Activated CD4-positive, alpha-beta memory T cell treated with anti-CD3 and anti-CD28 coated beads, Interleukin-2, amount 10 ng/mL, durations not matched to agents 7 days and 5 days (primary cell): ENCODE results near the gene CNNM3. TPM values are rescaled to one million over a fixed set of nuclear protein-coding genes. Genes with fewer than 3 reads are reported as not detected.

Experiments
- CTCF ChIA-PET: fragments of 350-600 bp; sonication (Branson Sonifier 250); formaldehyde crosslinking; loops from one replicate; lab custom pipeline; 2021; ENCODE audit warnings: antibody characterized with exemption, inconsistent platforms; lab: Charles Lee
- POLR2A ChIA-PET: fragments of 350-600 bp; sonication (Branson Sonifier 250); formaldehyde crosslinking; loops from one replicate; lab custom pipeline; 2021; ENCODE audit warnings: antibody characterized with exemption; lab: Charles Lee
- DNase-seq: peaks from one replicate; pipeline ENCODE4 v3.0.0-alpha.2; 2020
- H3K27ac Mint-ChIP-seq: one replicate; pipeline ENCODE4 v1.8.0; 2021; ENCODE audit warnings: mild to moderate bottlenecking, mixed read lengths
- H3K27me3 Mint-ChIP-seq: one replicate; pipeline ENCODE4 v1.8.0; 2021; ENCODE audit warnings: mixed read lengths
- H3K36me3 Mint-ChIP-seq: one replicate; pipeline ENCODE4 v1.8.0; 2021; ENCODE audit warnings: low read depth, mixed read lengths
- H3K4me1 Mint-ChIP-seq: one replicate; pipeline ENCODE4 v1.8.0; 2021; ENCODE audit warnings: mixed read lengths
- H3K4me3 Mint-ChIP-seq: one replicate; pipeline ENCODE4 v1.8.0; 2021; ENCODE audit warnings: mild to moderate bottlenecking, mixed read lengths
- H3K9me3 Mint-ChIP-seq: one replicate; pipeline ENCODE4 v1.8.0; 2021; ENCODE audit warnings: mixed read lengths
- total RNA-seq, 2 experiments: library from RNA; stranded (reverse); gene quantifications; one replicate each; pipeline ENCODE4 v1.2.3, GENCODE V29; 2021

CNNM3 gene
- total RNA-seq, 2 experiments from 2014 or later, result 26.6 to 28.5 TPM

DNA sequence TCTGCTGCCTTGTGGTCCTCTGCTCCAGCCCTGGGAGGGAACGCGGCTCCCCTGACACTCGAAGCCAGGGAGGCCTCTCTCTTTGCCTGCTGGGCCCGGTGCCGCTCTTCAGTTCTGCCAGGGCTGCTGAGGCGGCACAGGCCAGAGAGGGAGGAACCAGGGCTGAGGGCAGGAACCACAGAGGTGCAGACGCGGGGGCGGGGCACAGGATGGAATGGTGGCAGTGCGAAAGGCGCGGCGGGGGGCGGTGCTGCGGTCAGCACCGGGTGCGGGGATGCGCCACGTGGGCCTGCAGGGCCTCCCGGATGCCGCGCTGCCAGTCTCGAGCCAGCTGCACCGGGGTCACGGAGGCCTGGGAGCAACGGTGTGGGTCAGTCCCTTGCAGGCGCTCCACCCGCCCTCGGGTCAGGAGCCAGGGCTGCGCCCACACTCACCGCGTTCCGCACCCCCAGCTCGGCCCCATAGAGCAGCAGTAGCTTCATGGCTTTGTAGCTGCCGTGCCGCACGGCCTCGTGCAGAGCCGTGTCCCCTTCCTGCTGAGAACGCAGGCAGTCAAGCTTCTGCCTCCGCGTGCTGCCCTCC, 23.3 kb downstream of the CNNM3 start:
- DNase-seq, result peak; percentile 91
- Mint-ChIP-seq H3K4me1 (peaks cover 31% of the 10 kb centered on the region), H3K27me3 (no peaks in the 10 kb centered on the region), H3K27ac (peak overlapping the region; percentile 79), H3K9me3 (no peaks in the 10 kb centered on the region), H3K4me3 (peak overlapping the region; percentile 34), H3K36me3 (peaks cover 37% of the 10 kb centered on the region)
- ChIA-PET CTCF (interaction anchor here (0.5 to 3.2 kb wide), 5 partner anchors 19 to 115 kb away, joined by 3 to 10 read pairs (median 4); partner anchors contain the start of gene ANKRD39), POLR2A (interaction anchor here (0.6 to 3.2 kb wide), 7 partner anchors 11 to 123 kb away, joined by 3 to 33 read pairs (median 4); partner anchors contain the start of gene ANKRD39)

DNA sequence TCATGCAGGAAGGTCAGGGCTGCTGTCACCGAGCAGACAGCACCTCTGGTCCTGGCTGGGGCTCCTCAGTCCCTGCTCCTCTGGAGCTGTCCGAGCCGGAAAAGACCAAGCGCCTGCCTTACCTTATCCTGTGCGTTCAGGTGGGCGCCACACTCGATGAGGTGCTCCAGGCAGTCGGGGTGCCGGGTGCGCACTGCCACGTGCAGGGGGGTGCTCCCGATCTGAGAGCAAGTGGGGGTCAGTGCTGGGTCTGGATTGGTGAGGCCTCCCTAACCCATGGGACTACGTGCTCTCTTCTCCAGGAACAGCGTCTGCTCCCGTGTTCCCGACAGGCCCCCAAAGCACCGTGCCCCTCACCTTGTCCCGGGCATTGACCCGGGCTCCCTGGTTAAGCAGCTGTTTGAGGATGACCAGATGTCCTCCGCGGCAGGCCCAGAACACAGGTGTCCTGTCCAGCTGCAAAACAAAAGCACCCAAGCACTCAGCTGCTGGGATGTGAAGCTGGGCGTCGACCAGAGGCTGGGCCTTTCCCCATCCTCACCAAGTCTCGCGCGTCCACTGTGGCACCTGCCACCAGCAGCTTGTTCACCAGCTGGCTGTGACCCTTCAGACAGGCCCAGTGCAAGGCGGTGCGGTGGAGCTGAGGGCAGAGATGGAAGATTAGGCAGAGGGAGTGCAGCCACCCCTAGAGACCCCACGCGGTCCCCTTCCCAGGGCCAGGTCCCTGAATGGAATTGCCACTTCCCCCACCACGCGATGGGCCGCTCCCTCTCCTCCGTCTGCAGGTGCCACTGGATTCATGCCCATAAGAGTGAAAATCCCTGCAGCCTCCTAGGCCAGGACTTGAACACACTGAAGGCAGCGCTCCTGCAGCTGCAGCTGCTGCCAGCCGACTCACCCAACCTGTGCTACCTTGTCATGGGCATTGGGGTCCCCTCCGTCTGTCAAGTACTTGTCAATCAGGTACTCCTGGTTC, 24.1 kb downstream of the CNNM3 start:
- ChIA-PET POLR2A (interaction anchor here (0.7 to 3.2 kb wide), 7 partner anchors 12 to 123 kb away, joined by 3 to 33 read pairs (median 3); partner anchors contain the start of gene ANKRD39), CTCF (interaction anchor here (0.5 to 3.2 kb wide), 4 partner anchors 18 to 114 kb away, joined by 3 to 10 read pairs (median 4); partner anchors contain the start of gene ANKRD39)
- Mint-ChIP-seq H3K27ac (peak overlapping the region; percentile 38), H3K4me3 (no peak overlapping the region), H3K36me3 (peaks cover 38% of the 10 kb centered on the region), H3K27me3 (no peaks in the 10 kb centered on the region), H3K9me3 (no peaks in the 10 kb centered on the region), H3K4me1 (peaks cover 31% of the 10 kb centered on the region)
- DNase-seq, result no peak

DNA sequence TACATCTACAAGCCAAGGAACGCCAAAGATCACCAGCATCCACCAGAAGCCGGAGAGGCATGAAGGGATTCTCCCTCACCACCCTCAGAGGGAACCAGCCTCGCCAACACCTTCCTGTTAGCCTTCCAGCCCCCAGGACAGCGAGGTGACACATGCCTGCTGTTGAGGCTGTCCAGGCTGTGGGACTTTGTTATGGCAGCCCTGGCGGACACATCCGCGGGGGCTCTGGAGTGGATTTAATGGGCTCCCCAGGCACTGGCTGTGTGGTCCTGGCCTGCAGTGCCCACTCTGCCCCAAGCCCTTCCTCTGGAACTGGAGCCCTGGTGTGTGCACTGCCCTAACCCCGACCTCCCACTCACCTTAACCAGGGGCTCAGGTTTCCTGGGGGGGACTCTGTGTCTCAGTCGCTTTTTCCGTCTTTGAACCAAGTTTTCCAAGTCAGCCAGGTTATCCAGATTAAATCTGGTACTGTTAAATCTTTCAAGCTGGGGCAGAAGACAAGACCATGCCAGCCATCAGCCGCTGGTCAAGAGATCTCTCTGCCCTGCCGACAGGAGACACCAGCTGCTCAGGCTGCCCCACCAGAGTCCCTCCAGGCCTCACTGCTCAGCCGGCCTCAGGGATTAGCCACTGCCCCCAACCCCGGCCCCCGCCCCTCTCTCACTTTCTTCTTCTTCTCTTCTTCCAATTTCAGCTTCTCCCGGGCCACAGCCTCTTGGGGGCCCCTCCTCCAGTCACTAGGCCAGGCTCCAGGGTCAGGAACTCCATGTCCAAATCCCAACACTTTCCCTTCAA, 25.8 kb downstream of the CNNM3 start:
- DNase-seq, result no peak

DNA sequence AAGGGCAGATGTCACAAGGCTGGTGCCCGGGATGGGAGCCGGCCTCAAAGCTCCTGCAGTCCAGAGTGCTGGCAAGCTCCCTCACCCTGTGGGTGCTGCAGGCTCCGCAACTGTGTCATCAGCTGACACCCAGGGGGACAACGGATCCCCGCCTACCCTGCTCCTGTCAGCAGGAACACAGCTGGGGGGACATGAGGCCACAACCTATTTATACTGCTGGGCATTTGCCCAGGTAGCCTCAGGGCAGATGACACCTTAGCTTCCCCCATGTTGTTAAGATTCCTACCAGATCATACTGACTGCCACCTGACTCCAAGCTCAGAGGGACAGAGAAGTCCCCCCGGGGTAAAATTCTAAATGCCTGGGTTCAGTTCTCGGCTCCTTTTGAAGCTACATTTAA, 26.5 kb downstream of the CNNM3 start:
- no peak for DNase-seq
- Mint-ChIP-seq H3K4me3 (no peak overlapping the region), H3K4me1 (peaks cover 31% of the 10 kb centered on the region), H3K27ac (no peak overlapping the region), H3K36me3 (peaks cover 40% of the 10 kb centered on the region), H3K27me3 (no peaks in the 10 kb centered on the region), H3K9me3 (no peaks in the 10 kb centered on the region)
- ChIA-PET CTCF (interaction anchor here (0.6 to 1.2 kb wide), 3 partner anchors 15 to 269 kb away, joined by 3 to 5 read pairs (median 5); partner anchors contain the start of gene ANKRD39), POLR2A (interaction anchor here (1.1 to 2.3 kb wide), 5 partner anchors 10 to 69 kb away, joined by 3 to 12 read pairs (median 5); partner anchors contain the start of gene CNNM3)

More for the DNA sequence above, 25.8 kb downstream of the CNNM3 start:
- Mint-ChIP-seq H3K36me3 (peaks cover 40% of the 10 kb centered on the region), H3K9me3 (no peaks in the 10 kb centered on the region), H3K27me3 (no peaks in the 10 kb centered on the region), H3K4me1 (peaks cover 31% of the 10 kb centered on the region), H3K4me3 (no peak overlapping the region), H3K27ac (no peak overlapping the region)
- CTCF ChIA-PET, result interaction anchor here (1.0 to 1.2 kb wide), 2 partner anchors 16 to 270 kb away, joined by 5 read pairs; partner anchors contain the start of gene ANKRD39
- POLR2A ChIA-PET, result interaction anchor here (1.1 to 2.3 kb wide), 5 partner anchors 10 to 68 kb away, joined by 3 to 12 read pairs (median 5); partner anchors contain the start of gene CNNM3

DNA sequence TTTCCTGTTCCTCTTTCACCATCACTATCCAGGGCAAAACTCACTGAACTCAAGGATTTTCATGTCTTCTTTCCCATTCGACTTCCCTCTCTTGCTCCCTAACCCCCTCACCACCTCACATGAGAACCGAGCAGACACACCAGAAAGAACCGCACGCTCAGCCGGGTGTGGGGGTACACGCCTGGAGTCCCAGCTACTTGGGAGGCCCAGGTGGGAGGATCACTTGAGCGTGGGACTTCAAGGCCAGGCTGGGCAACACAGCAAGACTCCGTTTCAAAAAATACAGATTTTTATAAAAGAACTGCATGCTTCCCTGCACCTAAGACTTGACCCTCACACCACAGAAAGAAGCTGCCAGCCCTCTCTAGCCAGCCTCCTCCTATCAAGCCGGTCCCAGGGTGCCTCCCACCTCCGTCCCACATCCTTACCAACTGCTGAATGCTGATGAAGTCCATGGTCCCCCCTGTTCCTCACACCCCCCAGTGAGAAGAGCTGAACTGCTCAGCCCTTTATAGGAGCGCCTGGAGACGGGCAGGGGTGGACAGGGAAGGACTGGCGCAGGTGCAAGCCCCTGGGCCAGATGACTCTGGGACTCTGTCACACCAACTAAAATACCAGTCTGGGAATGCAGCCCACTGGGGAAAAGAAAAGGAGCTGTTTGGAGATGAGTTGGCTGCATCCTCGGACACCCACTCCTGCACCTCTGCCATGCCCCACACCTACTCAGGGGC, 27.6 kb downstream of the CNNM3 start, which contains the start of gene ANKRD23:
ANKRD23 (minus strand) TSS at position 484 of the 731 bp plus-strand sequence; CDS start at position 455, 29 bp downstream.
- ChIA-PET CTCF (no interaction called here), POLR2A (interaction anchor here (1.6 to 2.3 kb wide), 3 partner anchors 9 to 14 kb away, joined by 5 to 10 read pairs (median 8); partner anchors contain the start of gene ANKRD39)
- H3K27me3 Mint-ChIP-seq, result no peaks in the 10 kb centered on the region
- no peak for DNase-seq
- H3K4me3 Mint-ChIP-seq, result no peak within 1 kb of the TSS
- H3K27ac Mint-ChIP-seq, result peak within 1 kb of the TSS; percentile 31
- H3K4me1 Mint-ChIP-seq, result peaks cover 29% of the 10 kb centered on the region
- H3K36me3 Mint-ChIP-seq, result peaks cover 42% of the 10 kb centered on the region
- H3K9me3 Mint-ChIP-seq, result no peaks in the 10 kb centered on the region

DNA sequence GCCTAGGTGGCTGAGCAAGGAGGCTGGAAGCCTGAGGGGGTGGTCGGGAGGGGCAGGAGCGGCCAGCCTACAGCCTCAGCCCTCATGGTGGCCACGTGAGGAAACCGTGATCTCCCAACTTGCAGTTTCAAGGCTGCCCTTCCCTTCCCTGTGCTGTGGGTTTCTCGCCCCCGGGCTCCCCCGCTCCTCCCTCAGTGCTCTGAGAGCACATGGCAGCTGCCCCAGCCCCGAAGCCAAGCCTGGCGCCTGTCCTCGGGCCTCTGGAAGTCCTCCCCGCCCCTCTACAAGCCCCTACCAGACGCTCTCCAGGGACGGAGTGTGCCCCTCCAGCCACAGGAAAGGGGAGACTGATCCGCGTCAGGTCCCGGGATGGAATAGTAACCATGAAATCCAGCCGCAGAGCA, 28.3 kb downstream of the CNNM3 start:
- Mint-ChIP-seq H3K27ac (no peak overlapping the region), H3K4me3 (no peak overlapping the region), H3K27me3 (no peaks in the 10 kb centered on the region), H3K9me3 (no peaks in the 10 kb centered on the region), H3K36me3 (peaks cover 42% of the 10 kb centered on the region), H3K4me1 (peaks cover 23% of the 10 kb centered on the region)
- ChIA-PET CTCF (interaction anchor here (0.7 to 0.9 kb wide), 2 partner anchors 32 to 43 kb away, joined by 3 to 5 read pairs; no protein-coding TSS in a partner anchor), POLR2A (interaction anchor here (1.4 to 2.3 kb wide), 3 partner anchors 8 to 82 kb away, joined by 4 to 10 read pairs (median 8); partner anchors contain the start of gene ANKRD39)
- DNase-seq, result no peak

DNA sequence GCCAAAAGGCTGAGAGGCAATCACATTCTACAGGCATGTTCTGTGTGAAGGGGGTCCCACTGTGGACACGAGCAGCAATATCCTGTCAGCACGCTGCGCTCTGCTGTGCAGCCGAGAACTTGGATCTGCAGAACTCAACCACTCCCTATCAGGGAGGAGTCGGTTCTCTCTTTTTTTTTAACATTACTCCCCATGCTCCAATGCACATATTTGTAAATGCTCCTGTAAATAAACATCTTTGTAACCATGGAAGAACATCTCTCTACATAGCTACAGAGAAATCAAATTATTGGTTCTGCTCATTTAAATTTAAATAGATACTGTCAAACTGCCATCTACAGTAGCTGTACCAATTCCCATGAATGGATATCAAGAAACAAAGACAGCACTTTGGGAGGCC, 30.8 kb downstream of the CNNM3 start:
- no peaks in the 10 kb centered on the region for H3K27me3 Mint-ChIP-seq

DNA sequence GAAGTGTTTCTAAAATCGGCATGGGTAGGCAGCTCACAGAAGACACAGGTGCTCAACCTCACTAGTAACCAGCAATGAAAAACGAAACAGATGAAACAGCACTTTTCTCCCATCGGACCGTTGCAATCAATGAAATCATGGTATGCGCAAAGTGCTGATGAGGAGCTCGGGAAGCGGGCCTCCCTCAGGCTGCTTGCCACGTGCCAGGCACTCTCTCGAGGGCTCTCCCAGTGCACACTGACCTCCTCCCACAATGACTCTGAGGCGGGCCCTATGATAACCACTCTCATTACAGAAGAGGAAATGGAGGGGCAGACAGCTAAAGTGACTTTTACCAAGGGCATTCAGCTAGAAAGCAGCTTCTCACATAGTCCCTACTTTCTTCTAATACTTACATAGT, 31.5 kb downstream of the CNNM3 start:
- Mint-ChIP-seq H3K4me1 (peaks cover 7% of the 10 kb centered on the region), H3K4me3 (no peak overlapping the region), H3K27ac (no peak overlapping the region), H3K9me3 (no peaks in the 10 kb centered on the region), H3K36me3 (peaks cover 48% of the 10 kb centered on the region), H3K27me3 (no peaks in the 10 kb centered on the region)
- ChIA-PET POLR2A (interaction anchor here (1.2 to 1.6 kb wide), 4 partner anchors 10 to 115 kb away, joined by 3 to 5 read pairs (median 4); partner anchors contain the start of genes ANKRD39 and CNNM3), CTCF (interaction anchor here (0.6 to 1.9 kb wide), 3 partner anchors 10 to 265 kb away, joined by 3 to 11 read pairs (median 3); partner anchors contain the start of gene ANKRD39)
- DNase-seq, result no peak

More for the DNA sequence above, 30.8 kb downstream of the CNNM3 start:
- no peaks in the 10 kb centered on the region for H3K9me3 Mint-ChIP-seq
- H3K27ac Mint-ChIP-seq, result no peak overlapping the region
- DNase-seq, result no peak
- no peak overlapping the region for H3K4me3 Mint-ChIP-seq
- peaks cover 49% of the 10 kb centered on the region for H3K36me3 Mint-ChIP-seq
- POLR2A ChIA-PET, result interaction anchor here (1.2 to 1.4 kb wide), 3 partner anchors 11 to 116 kb away, joined by 3 to 4 read pairs (median 4); partner anchors contain the start of gene ANKRD39
- CTCF ChIA-PET, result interaction anchor here (1.4 to 1.9 kb wide), 2 partner anchors 10 to 11 kb away, joined by 3 to 11 read pairs; partner anchors contain the start of gene ANKRD39
- peaks cover 7% of the 10 kb centered on the region for H3K4me1 Mint-ChIP-seq

DNA sequence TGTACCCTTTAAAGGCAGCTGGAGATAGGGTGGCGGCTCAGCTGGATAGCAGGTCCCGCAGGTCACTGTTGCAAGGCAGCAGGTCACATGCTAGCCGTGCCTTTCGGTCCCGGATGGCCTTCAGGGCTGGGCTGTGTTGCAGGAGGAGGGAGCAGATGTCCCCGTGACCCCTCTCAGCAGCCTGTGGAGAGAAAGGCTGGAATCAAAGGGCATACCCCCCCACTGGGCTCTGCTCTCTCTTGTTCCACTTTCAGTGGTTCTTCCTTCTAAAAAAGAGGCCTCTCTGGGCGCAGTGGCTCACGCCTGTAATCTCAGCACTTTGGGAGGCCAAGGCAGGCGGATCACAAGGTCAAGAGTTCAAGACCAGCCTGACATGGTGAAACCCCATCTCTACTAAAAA, 32.2 kb downstream of the CNNM3 start:
- Mint-ChIP-seq H3K4me1 (peaks cover 8% of the 10 kb centered on the region), H3K4me3 (no peak overlapping the region), H3K27ac (no peak overlapping the region), H3K36me3 (peaks cover 54% of the 10 kb centered on the region), H3K9me3 (no peaks in the 10 kb centered on the region), H3K27me3 (no peaks in the 10 kb centered on the region)
- CTCF ChIA-PET, result interaction anchor here (0.6 to 1.9 kb wide), 2 partner anchors 10 to 264 kb away, joined by 3 to 11 read pairs; partner anchors contain the start of gene ANKRD39
- POLR2A ChIA-PET, result interaction anchor here (1.6 kb wide), 1 partner anchor 32 kb away, joined by 5 read pairs; the partner anchor contains the start of gene CNNM3
- DNase-seq, result no peak

DNA sequence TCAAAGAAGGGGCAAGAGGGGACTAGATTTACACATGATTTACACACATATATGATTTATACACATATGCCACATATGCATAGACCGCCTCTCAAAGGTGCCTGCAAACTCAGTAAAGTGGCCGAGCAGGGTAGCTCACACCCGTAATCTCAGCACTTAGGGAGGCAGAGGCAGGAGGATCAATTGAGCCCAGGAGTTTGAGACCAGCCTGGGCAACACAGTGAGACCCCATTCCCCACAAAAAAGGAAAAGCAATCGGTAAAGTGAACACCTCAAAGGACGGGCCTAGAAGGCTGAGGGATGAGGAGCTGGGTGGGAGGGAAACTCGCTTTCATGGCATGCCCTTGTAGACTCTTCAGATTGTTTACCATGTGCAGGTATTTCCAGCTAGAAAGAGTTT, 36.6 kb downstream of the CNNM3 start:
- peaks cover 27% of the 10 kb centered on the region for H3K4me1 Mint-ChIP-seq
- ChIA-PET CTCF (interaction anchor here (1.0 to 1.8 kb wide), 3 partner anchors 98 to 260 kb away, joined by 4 to 5 read pairs (median 4); partner anchors contain the start of gene ANKRD36), POLR2A (interaction anchor here (0.6 to 2.1 kb wide), 3 partner anchors 9 to 126 kb away, joined by 3 to 10 read pairs (median 3); partner anchors contain the start of gene ANKRD23)
- no peaks in the 10 kb centered on the region for H3K9me3 Mint-ChIP-seq
- H3K27me3 Mint-ChIP-seq, result no peaks in the 10 kb centered on the region
- no peak overlapping the region for H3K27ac Mint-ChIP-seq
- H3K4me3 Mint-ChIP-seq, result no peak overlapping the region
- H3K36me3 Mint-ChIP-seq, result peaks cover 56% of the 10 kb centered on the region
- no peak for DNase-seq
